Mucosa of gallbladder (tissue), 1 donor: ENCODE measurements around the gene STK32B. TPM values are rescaled to one million over a fixed set of nuclear protein-coding genes. Genes with fewer than 3 reads are reported as not detected.
"Not testable (repeated sequence)": the region's sequence is repeated elsewhere in the genome, so short reads cannot be mapped to it uniquely, and the experiment has no call there.

Source experiments
- DNase-seq: peaks from one replicate; pipeline ENCODE4 v3.0.0-alpha.2; 2020; ENCODE audit warnings: low spot score
- total RNA-seq: library from RNA; stranded (reverse); gene quantifications from one replicate; pipeline ENCODE4 v1.2.1, GENCODE V29; 2021
- donor health status: DM: no; HTN: no; CAD: no.

STK32B gene
- total RNA-seq, 1 donor from 2014 or later: 4.1 TPM

- no peak for DNase-seq
Observed at GRCh38 chr4:5030221-5030620, 21.1 kb upstream of the STK32B start.

GRCh38 chr4:5030927-5031326 is 20.4 kb upstream of the STK32B start:
- no peak for DNase-seq

- no peak for DNase-seq
Observed at GRCh38 chr4:5032813-5033212, 18.5 kb upstream of the STK32B start.

GRCh38 chr4:5033281-5033841 is 17.9 kb upstream of the STK32B start:
- peak; percentile 14 for DNase-seq

GRCh38 chr4:5034206-5034605 is 17.1 kb upstream of the STK32B start:
- DNase-seq: no peak

- DNase-seq: no peak
Observed at GRCh38 chr4:5036239-5036638, 15.0 kb upstream of the STK32B start.

- no peak for DNase-seq
Observed at GRCh38 chr4:5037553-5038551, 13.4 kb upstream of the STK32B start.

GRCh38 chr4:5039800-5040199 is 11.5 kb upstream of the STK32B start:
- no peak for DNase-seq

- DNase-seq: no peak
Observed at GRCh38 chr4:5040856-5041620, 10.2 kb upstream of the STK32B start.

GRCh38 chr4:5041699-5042098 is 9.6 kb upstream of the STK32B start:
- DNase-seq: no peak

- DNase-seq: no peak
Observed at GRCh38 chr4:5043579-5043978, 7.7 kb upstream of the STK32B start.

- DNase-seq: no peak
Observed at GRCh38 chr4:5044341-5044740, 6.9 kb upstream of the STK32B start.

- no peak for DNase-seq
Observed at GRCh38 chr4:5045097-5045496, 6.2 kb upstream of the STK32B start.

GRCh38 chr4:5048721-5049120 is 2.6 kb upstream of the STK32B start:
- DNase-seq: no peak

GRCh38 chr4:5050520-5051277 is 581 bp upstream of the STK32B start:
- DNase-seq: peak; percentile 73

- no peak for DNase-seq
Observed at GRCh38 chr4:5052204-5052702, 973 bp downstream of the STK32B start.

GRCh38 chr4:5052726-5053425 is 1.6 kb downstream of the STK32B start:
- DNase-seq: no peak

- DNase-seq: no peak
Observed at GRCh38 chr4:5054532-5054931, 3.3 kb downstream of the STK32B start.

GRCh38 chr4:5055411-5055810 is 4.1 kb downstream of the STK32B start:
- DNase-seq: no peak

- DNase-seq: no peak
Observed at GRCh38 chr4:5066101-5066500, 14.8 kb downstream of the STK32B start.

GRCh38 chr4:5066968-5067367 is 15.7 kb downstream of the STK32B start:
- DNase-seq: not testable (repeated sequence)
